H1 (cell line): Measurements from ENCODE around the gene IL10. TPM values are rescaled to one million over a fixed set of nuclear protein-coding genes. Genes with fewer than 3 reads are reported as not detected.
A peak's percentile ranks its signal among the peaks of the same experiment; 100 is the strongest.

ENCODE experiments used
- CTCF ChIA-PET: fragments of 300-600 bp; sonication (Branson Sonifier 250); formaldehyde crosslinking; loops from one replicate; lab custom pipeline; 2021; ENCODE audit not compliant: partially characterized antibody; lab: Charles Lee
- POLR2A ChIA-PET: fragments of 300-600 bp; sonication (Branson Sonifier 250); formaldehyde crosslinking; loops from one replicate; lab custom pipeline; 2021; ENCODE audit warnings: inconsistent platforms; ENCODE audit not compliant: partially characterized antibody; lab: Charles Lee
- DNase-seq, 2 experiments: peaks; one replicate each; pipeline versions ENCODE4 v3.0.0 to v3.0.0-alpha.2; 2010 to 2022; ENCODE audit warnings: low spot score in 2 of 2, low read depth in 1 of 2, mixed read lengths in 1 of 2
- FAIRE-seq: peaks from 2 replicates; lab custom pipeline; 2011; peaks lifted over from hg19 to GRCh38; lab: Jason Lieb, UNC
- H2AFZ ChIP-seq: 2 replicates; pipeline ENCODE4 v1.8.1; 2012; ENCODE audit warnings: low read length, inconsistent platforms
- H2AK5ac ChIP-seq: 2 replicates; pipeline ENCODE4 v1.6.1; 2013; ENCODE audit warnings: low read depth, low read length
- H2BK120ac ChIP-seq: replicated peaks from 2 replicates; pipeline ENCODE3; 2013; ENCODE audit warnings: low read depth, low read length, inconsistent platforms
- H2BK12ac ChIP-seq: 2 replicates; pipeline ENCODE4 v1.6.1; 2013; ENCODE audit warnings: low read depth, low read length
- H2BK15ac ChIP-seq: 2 replicates; pipeline ENCODE4 v1.6.1; 2013; ENCODE audit warnings: low read length
- H2BK20ac ChIP-seq: 2 replicates; pipeline ENCODE4 v1.6.1; 2013; ENCODE audit warnings: low read length
- H2BK5ac ChIP-seq: 2 replicates; pipeline ENCODE4 v1.6.1; 2013; ENCODE audit warnings: low read depth, low read length
- H3K14ac ChIP-seq: 2 replicates; pipeline ENCODE4 v1.6.1; 2013; ENCODE audit warnings: inconsistent platforms; ENCODE audit not compliant: insufficient read length
- H3K18ac ChIP-seq: 2 replicates; pipeline ENCODE4 v1.6.1; 2013; ENCODE audit warnings: low read length; ENCODE audit errors: extremely low read depth
- H3K23ac ChIP-seq: 2 replicates; pipeline ENCODE4 v1.6.1; 2013; ENCODE audit warnings: inconsistent platforms; ENCODE audit not compliant: insufficient read length
- H3K23me2 ChIP-seq: 2 replicates; pipeline ENCODE4 v1.6.1; 2013; ENCODE audit warnings: low read depth, low read length
- H3K27ac ChIP-seq: 2 replicates; pipeline ENCODE4 v1.6.1; 2011; ENCODE audit warnings: low read depth, low read length, inconsistent platforms
- H3K27me3 ChIP-seq, 4 experiments: replicated peaks in 1 of 4; 1 replicate in 1 of 4; 2 replicates in 3 of 4; pipeline versions ENCODE4 v1.6.1 to v1.8.1; 2011 to 2013; ENCODE audit warnings: low read length in 3 of 4, mild to moderate bottlenecking in 3 of 4, inconsistent platforms in 2 of 4, mixed read lengths in 2 of 4, moderate library complexity in 1 of 4; ENCODE audit not compliant: control insufficient read depth in 3 of 4, insufficient read depth in 3 of 4; ENCODE audit errors: extremely low read depth in 1 of 4
- H3K36me3 ChIP-seq, 4 experiments: 2 replicates each; pipeline versions ENCODE4 v1.6.1 to v1.8.1; 2011 to 2013; ENCODE audit warnings: mild to moderate bottlenecking in 4 of 4, low read length in 3 of 4, moderate library complexity in 2 of 4, control low read depth in 1 of 4, inconsistent platforms in 1 of 4; ENCODE audit not compliant: insufficient read depth in 4 of 4, control insufficient read depth in 2 of 4
- H3K4ac ChIP-seq: replicated peaks from 2 replicates; pipeline ENCODE3; 2013; ENCODE audit warnings: low read length, low read depth, mixed read lengths, inconsistent platforms; ENCODE audit not compliant: insufficient read length
- H3K4me1 ChIP-seq, 4 experiments: replicated peaks in 1 of 4; 1 replicate in 1 of 4; 2 replicates in 3 of 4; pipeline versions ENCODE4 v1.6.1 to v1.8.1; 2011 to 2013; ENCODE audit warnings: low read length in 3 of 4, inconsistent platforms in 2 of 4, mixed read lengths in 1 of 4; ENCODE audit not compliant: insufficient read depth in 4 of 4, control insufficient read depth in 3 of 4
- H3K4me2 ChIP-seq, 2 experiments: 2 replicates each; pipeline versions ENCODE4 v1.6.1 to v1.8.1; 2011 to 2013; ENCODE audit warnings: low read depth in 2 of 2, low read length in 2 of 2, control low read depth in 1 of 2, inconsistent platforms in 1 of 2, mild to moderate bottlenecking in 1 of 2; ENCODE audit not compliant: insufficient read depth in 1 of 2
- H3K4me3 ChIP-seq, 4 experiments: fragments of 200-600, 300-600 bp in 1 of 4; sonication (generic), shearing (Covaris generic), sonication (Bioruptor Twin) in 1 of 4; 2 replicates each; pipeline versions ENCODE4 v1.5.1 to v1.8.1; 2011 to 2016; ENCODE audit warnings: low read length in 4 of 4, low read depth in 3 of 4, control low read depth in 2 of 4, inconsistent platforms in 2 of 4, mild to moderate bottlenecking in 2 of 4, mixed read lengths in 1 of 4, moderate library complexity in 1 of 4; ENCODE audit not compliant: insufficient read depth in 2 of 4; ENCODE audit errors: extremely low read depth in 1 of 4
- H3K56ac ChIP-seq: replicated peaks from 2 replicates; pipeline ENCODE3; 2013; ENCODE audit warnings: low read depth, mild to moderate bottlenecking, mixed read lengths, low read length, inconsistent platforms; ENCODE audit not compliant: insufficient read length
- H3K79me1 ChIP-seq: 2 replicates; pipeline ENCODE4 v1.6.1; 2013; ENCODE audit warnings: low read depth, low read length, control low read depth
- H3K79me2 ChIP-seq, 2 experiments: 2 replicates each; pipeline versions ENCODE4 v1.6.1 to v1.8.1; 2012 to 2013; ENCODE audit warnings: low read length in 2 of 2, mild to moderate bottlenecking in 2 of 2, inconsistent platforms in 1 of 2; ENCODE audit not compliant: insufficient read depth in 2 of 2, control insufficient read depth in 1 of 2
- H3K9ac ChIP-seq, 4 experiments: replicated peaks in 1 of 4; 1 replicate in 1 of 4; 2 replicates in 3 of 4; pipeline versions ENCODE4 v1.6.1 to v1.8.1; 2011 to 2013; ENCODE audit warnings: low read depth in 3 of 4, low read length in 3 of 4, control low read depth in 2 of 4, mild to moderate bottlenecking in 2 of 4, moderate library complexity in 2 of 4, inconsistent platforms in 1 of 4; ENCODE audit errors: extremely low read depth in 1 of 4
- H3K9me3 ChIP-seq, 2 experiments: 2 replicates each; pipeline versions ENCODE4 v1.6.1 to v1.8.1; 2012 to 2013; ENCODE audit warnings: mild to moderate bottlenecking in 2 of 2, moderate library complexity in 2 of 2, control low read depth in 1 of 2, inconsistent platforms in 1 of 2, low read depth in 1 of 2, low read length in 1 of 2, mixed read lengths in 1 of 2; ENCODE audit not compliant: insufficient read depth in 2 of 2
- H4K20me1 ChIP-seq, 2 experiments: replicated peaks in 1 of 2; 2 replicates each; pipeline versions ENCODE3 to v1.8.1; 2011 to 2013; ENCODE audit warnings: inconsistent platforms in 2 of 2, low read length in 2 of 2, mild to moderate bottlenecking in 1 of 2; ENCODE audit not compliant: insufficient read depth in 2 of 2, control insufficient read depth in 1 of 2
- H4K5ac ChIP-seq: 2 replicates; pipeline ENCODE4 v1.6.1; 2013; ENCODE audit warnings: low read length, low read depth, mixed read lengths, inconsistent platforms; ENCODE audit not compliant: insufficient read length
- H4K8ac ChIP-seq: 2 replicates; pipeline ENCODE4 v1.8.0; 2013; ENCODE audit warnings: mild to moderate bottlenecking, moderate library complexity, low read length, inconsistent platforms; ENCODE audit not compliant: insufficient read depth; ENCODE audit errors: extremely low read depth
- H4K91ac ChIP-seq: replicated peaks from 2 replicates; pipeline ENCODE3; 2013; ENCODE audit warnings: low read length, mixed read lengths, inconsistent platforms; ENCODE audit not compliant: insufficient read length
- CBX5 ChIP-seq: fragments of 300-800, 300-1000 bp; sonication (generic); IDR thresholded peaks from 2 replicates; pipeline ENCODE4 v1.7.1; 2016; ENCODE audit warnings: antibody characterized with exemption, low read length, low read depth
- TAF1 ChIP-seq: IDR thresholded peaks from 2 replicates; pipeline ENCODE4 v1.6.1; 2011; ENCODE audit warnings: mild to moderate bottlenecking, low read depth, low read length
- TCF12 ChIP-seq: IDR thresholded peaks from 2 replicates; pipeline ENCODE4 v1.6.1; 2011; ENCODE audit warnings: low read depth, mild to moderate bottlenecking, low read length
- WGBS, 2 experiments: shearing (Covaris generic) in 1 of 2; methylation state at CpG; one replicate each; pipeline versions ENCODE4 v1.1.6 to v1.1.7; 2013 to 2015; ENCODE audit warnings: low lambda C conversion rate in 2 of 2, mixed read lengths in 2 of 2, inconsistent platforms in 1 of 2, low coverage in 1 of 2, missing lambda C conversion rate in 1 of 2; ENCODE audit not compliant: insufficient replicate concordance in 2 of 2, insufficient coverage in 1 of 2, insufficient read length in 1 of 2; ENCODE audit errors: extremely low coverage in 1 of 2, missing lambda C conversion rate in 1 of 2; 5-methylcytosine and 5-hydroxymethylcytosine counted together
- polyA plus RNA-seq, 7 experiments: library from polyadenylated mRNA; depleted of rRNA in 3 of 7; stranded (reverse) in 5 of 7; unstranded in 2 of 7; fragments of >200 nt in 5 of 7; fragments of 200-250 nt in 2 of 7; gene quantifications; 1 replicate in 5 of 7; 2 replicates in 1 of 7; 4 replicates in 1 of 7; pipeline versions ENCODE4 v1.2.1 to v1.2.3, GENCODE V29; 2011 to 2013; ENCODE audit warnings: missing spikeins in 2 of 7, mixed read lengths in 2 of 7
- total RNA-seq: library from RNA; stranded (reverse); fragmentation: NEBNext Ultra II Directional; extraction: Animal tissue kit (Norgen Biotek cat#: 25700); gene quantifications from 2 replicates; pipeline ENCODE4 v1.2.1, GENCODE V29; 2021

Gene IL10
- total and polyA plus RNA-seq, 2 of the 8 experiments (the other 6 are each of a cell fraction or from before 2014, with no cell fraction given): not detected

DNA sequence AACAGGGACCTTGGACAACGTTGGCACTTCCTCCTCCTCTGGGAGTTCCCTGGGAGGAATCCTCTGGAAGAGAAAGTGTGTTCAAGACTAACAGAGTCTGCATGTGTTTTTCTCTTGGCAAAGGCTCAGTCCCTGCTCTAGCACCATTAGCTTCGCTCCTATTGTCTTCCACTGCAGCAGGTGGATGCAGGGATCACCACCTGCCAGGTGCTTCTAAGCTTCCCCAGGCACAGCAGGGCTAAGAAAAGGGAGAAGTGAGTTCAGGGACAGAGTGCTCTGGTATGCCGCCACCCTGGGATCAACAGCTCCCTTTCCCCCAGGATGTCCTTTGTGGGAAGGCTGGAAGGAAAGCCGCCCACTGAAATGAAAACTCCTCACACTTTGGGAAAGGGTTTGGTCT is 49.2 kb upstream of the IL10 start:
- Histone ChIP-seq H3K27ac (no peak overlapping the region), H3K23me2 (no peaks in the 10 kb centered on the region), H3K4ac (no peak overlapping the region), H3K4me3 (no peak overlapping the region), H3K27me3 (no peaks in the 10 kb centered on the region), H3K56ac (no peak overlapping the region), H2BK5ac (no peak overlapping the region; the same call in 1 of the 2 replicates), H4K5ac (no peak overlapping the region), H3K4me2 (no peak overlapping the region), H2BK15ac (no peak overlapping the region), H3K79me2 (no peaks in the 10 kb centered on the region), H2AK5ac (no peak overlapping the region; the same call in 1 of the 2 replicates), H3K9ac (no peak overlapping the region), H3K23ac (no peak overlapping the region), H2AFZ (0 out of 2 replicates have a peak overlapping the region, but pooled peaks have one; percentile 61), H3K18ac (no peak overlapping the region), H2BK120ac (no peak overlapping the region), H3K4me1 (peaks cover 0 to 7% (median 1%) of the 10 kb centered on the region in 4 experiments; a peak in 2 of 7 replicates), H3K14ac (no peak overlapping the region), H3K79me1 (no peaks in the 10 kb centered on the region), H3K36me3 (no peaks in the 10 kb centered on the region), H3K9me3 (no peaks in the 10 kb centered on the region), H4K8ac (peak overlapping the region; percentile 36; the same call in 1 of the 2 replicates), H2BK12ac (no peak overlapping the region), H4K20me1 (no peaks in the 10 kb centered on the region), H2BK20ac (no peak overlapping the region), H4K91ac (no peak overlapping the region)
- WGBS, 2 experiments: 78% methylated on average over 4 of the region's 4 CpGs; no CpG with 5 or more reads in 1 of the 2 experiments
- ChIA-PET POLR2A (no interaction called here), CTCF (interaction anchor here (0.7 to 3.3 kb wide), 12 partner anchors 11 to 161 kb away, joined by 3 to 13 read pairs (median 4); no protein-coding TSS in a partner anchor)
- no peak for FAIRE-seq
- no peak for DNase-seq
- no peak for TF ChIP-seq TAF1
- 0 out of 2 replicates have a peak, but pooled peaks have one; percentile 51 for TF ChIP-seq TCF12
- TF ChIP-seq CBX5: no peak
